Activated naive CD4-positive, alpha-beta T cell treated with anti-CD3 and anti-CD28 coated beads, Interleukin-2, amount 10 ng/mL, durations not matched to agents 7 days and 5 days (primary cell): ENCODE measurements around the gene OR4C13.
"Not testable (repeated sequence)": the region's sequence is repeated elsewhere in the genome, so short reads cannot be mapped to it uniquely, and the experiment has no call there.

ENCODE experiments used
- CTCF ChIA-PET: fragments of 350-600 bp; sonication (Branson Sonifier 250); formaldehyde crosslinking; loops from one replicate; lab custom pipeline; 2021; ENCODE audit warnings: antibody characterized with exemption; lab: Charles Lee
- DNase-seq: peaks from one replicate; pipeline ENCODE4 v3.0.0-alpha.2; 2020
- H3K27ac Mint-ChIP-seq: one replicate; pipeline ENCODE4 v1.8.0; 2021; ENCODE audit warnings: mild to moderate bottlenecking, moderate library complexity, mixed read lengths
- H3K27me3 Mint-ChIP-seq: one replicate; pipeline ENCODE4 v1.8.0; 2021; ENCODE audit warnings: mild to moderate bottlenecking, mixed read lengths
- H3K36me3 Mint-ChIP-seq: one replicate; pipeline ENCODE4 v1.8.0; 2021; ENCODE audit warnings: mixed read lengths
- H3K4me1 Mint-ChIP-seq: one replicate; pipeline ENCODE4 v1.8.0; 2021; ENCODE audit warnings: mixed read lengths
- H3K4me3 Mint-ChIP-seq: one replicate; pipeline ENCODE4 v1.8.0; 2021; ENCODE audit warnings: mild to moderate bottlenecking, moderate library complexity, mixed read lengths
- H3K9me3 Mint-ChIP-seq: one replicate; pipeline ENCODE4 v1.8.0; 2021; ENCODE audit warnings: mixed read lengths

Gene OR4C13

GRCh38 chr11:49952091-49952490 is at the start of gene OR4C13:
Gene OR4C13, plus strand, starts transcription at chr11:49952391. Its CDS starts 32 bp downstream, at chr11:49952423.
- Mint-ChIP-seq H3K4me1 (no peaks in the 10 kb centered on the region), H3K27me3 (no peaks in the 10 kb centered on the region), H3K27ac (no peak within 1 kb of the TSS), H3K36me3 (no peaks in the 10 kb centered on the region), H3K9me3 (peaks cover 11% of the 10 kb centered on the region), H3K4me3 (no peak within 1 kb of the TSS)
- DNase-seq: no peak
- CTCF ChIA-PET: no interaction called here

GRCh38 chr11:49911516-49911915 is 40.7 kb upstream of the OR4C13 start:
- CTCF ChIA-PET, H3K36me3 Mint-ChIP-seq: not testable (repeated sequence)

GRCh38 chr11:49948701-49949100 is 3.5 kb upstream of the OR4C13 start:
- H3K4me3 Mint-ChIP-seq, H3K36me3 Mint-ChIP-seq, CTCF ChIA-PET, H3K27ac Mint-ChIP-seq, H3K9me3 Mint-ChIP-seq, DNase-seq, H3K27me3 Mint-ChIP-seq, H3K4me1 Mint-ChIP-seq: not testable (repeated sequence)

More at GRCh38 chr11:49911516-49911915, 40.7 kb upstream of the OR4C13 start:
- peaks cover 15% of the 10 kb centered on the region for H3K9me3 Mint-ChIP-seq
- H3K4me3 Mint-ChIP-seq, H3K27ac Mint-ChIP-seq, H3K4me1 Mint-ChIP-seq, DNase-seq, H3K27me3 Mint-ChIP-seq: not testable (repeated sequence)

- H3K27ac Mint-ChIP-seq, DNase-seq, H3K4me1 Mint-ChIP-seq, H3K4me3 Mint-ChIP-seq, H3K27me3 Mint-ChIP-seq, CTCF ChIA-PET, H3K36me3 Mint-ChIP-seq, H3K9me3 Mint-ChIP-seq: not testable (repeated sequence)
These were observed 21.2 kb downstream of the OR4C13 start for GRCh38 chr11:49973439-49973838.

GRCh38 chr11:49982435-49982834 is 30.2 kb downstream of the OR4C13 start, which contains the start of gene OR4C12:
Gene OR4C12, minus strand, starts transcription at chr11:49982535. Its CDS starts 34 bp downstream, at chr11:49982501.
- H3K36me3 Mint-ChIP-seq, H3K4me3 Mint-ChIP-seq, H3K27ac Mint-ChIP-seq, DNase-seq, H3K27me3 Mint-ChIP-seq, H3K4me1 Mint-ChIP-seq, CTCF ChIA-PET, H3K9me3 Mint-ChIP-seq: not testable (repeated sequence)

- no peaks in the 10 kb centered on the region for H3K27me3 Mint-ChIP-seq
- CTCF ChIA-PET: interaction anchor here (0.5 to 1.1 kb wide), 3 partner anchors 12 to 1688 kb away, joined by 3 read pairs; no protein-coding TSS in a partner anchor
- H3K9me3 Mint-ChIP-seq: peaks cover 4% of the 10 kb centered on the region
- H3K4me1 Mint-ChIP-seq: no peaks in the 10 kb centered on the region
- no peaks in the 10 kb centered on the region for H3K36me3 Mint-ChIP-seq
- DNase-seq: peak; percentile 44
- H3K27ac Mint-ChIP-seq: no peak overlapping the region
- H3K4me3 Mint-ChIP-seq: no peak overlapping the region
These were observed 43.4 kb downstream of the OR4C13 start for GRCh38 chr11:49995565-49995964.
